ENCODE data around the gene CEP192.

CEP192 gene

DNA sequence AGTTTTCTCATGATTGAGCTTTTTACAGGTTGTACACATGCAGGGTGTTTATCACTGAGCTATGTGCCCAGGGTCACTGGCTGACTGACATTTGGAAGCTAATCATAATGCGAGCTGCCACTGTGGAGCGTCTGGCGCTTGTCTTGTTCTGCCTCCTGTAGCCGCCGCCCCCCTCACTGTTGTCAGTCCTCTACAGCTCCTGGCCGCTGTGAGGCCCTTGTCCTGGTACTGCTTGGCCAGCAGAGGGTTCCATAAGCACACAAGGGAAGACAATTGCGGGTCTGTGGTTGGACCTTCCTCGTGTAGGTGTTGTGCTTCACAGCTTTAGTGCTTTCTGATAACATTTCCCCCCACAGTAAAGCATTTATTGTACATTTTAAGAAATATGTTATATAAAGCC, 121.8 kb downstream of the CEP192 start:
- TF ChIP-seq, protein P1, sequence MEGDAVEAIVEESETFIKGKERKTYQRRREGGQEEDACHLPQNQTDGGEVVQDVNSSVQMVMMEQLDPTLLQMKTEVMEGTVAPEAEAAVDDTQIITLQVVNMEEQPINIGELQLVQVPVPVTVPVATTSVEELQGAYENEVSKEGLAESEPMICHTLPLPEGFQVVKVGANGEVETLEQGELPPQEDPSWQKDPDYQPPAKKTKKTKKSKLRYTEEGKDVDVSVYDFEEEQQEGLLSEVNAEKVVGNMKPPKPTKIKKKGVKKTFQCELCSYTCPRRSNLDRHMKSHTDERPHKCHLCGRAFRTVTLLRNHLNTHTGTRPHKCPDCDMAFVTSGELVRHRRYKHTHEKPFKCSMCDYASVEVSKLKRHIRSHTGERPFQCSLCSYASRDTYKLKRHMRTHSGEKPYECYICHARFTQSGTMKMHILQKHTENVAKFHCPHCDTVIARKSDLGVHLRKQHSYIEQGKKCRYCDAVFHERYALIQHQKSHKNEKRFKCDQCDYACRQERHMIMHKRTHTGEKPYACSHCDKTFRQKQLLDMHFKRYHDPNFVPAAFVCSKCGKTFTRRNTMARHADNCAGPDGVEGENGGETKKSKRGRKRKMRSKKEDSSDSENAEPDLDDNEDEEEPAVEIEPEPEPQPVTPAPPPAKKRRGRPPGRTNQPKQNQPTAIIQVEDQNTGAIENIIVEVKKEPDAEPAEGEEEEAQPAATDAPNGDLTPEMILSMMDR (IDR thresholded peaks at IDR 0.05; ENCODE audit: borderline replicate concordance, insufficient read depth, low read depth, low read length), result no peak
- no peak overlapping the region for H3K4me3 ChIP-seq (ENCODE audit: low read depth, low read length)

DNA sequence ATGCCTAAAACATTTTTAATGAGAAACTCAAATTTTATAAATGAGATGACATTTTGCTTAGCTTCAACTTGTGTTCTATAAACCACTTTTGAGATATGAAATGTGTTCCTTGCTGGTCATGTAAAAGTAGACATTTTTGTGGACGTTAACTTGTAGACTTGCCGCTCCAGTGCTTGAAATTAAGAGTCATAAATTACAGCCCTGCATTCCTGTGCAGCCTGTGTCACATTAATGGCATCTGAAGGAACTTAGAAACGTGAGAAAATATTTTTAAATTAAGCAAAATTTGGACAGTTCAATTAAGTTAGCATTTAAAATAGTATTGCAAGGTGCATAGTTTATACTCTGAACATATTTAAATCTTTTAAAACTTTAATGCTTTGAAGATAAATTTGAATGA, 129.1 kb downstream of the CEP192 start:
- TF ChIP-seq, protein P1 (IDR thresholded peaks at IDR 0.05; ENCODE audit: borderline replicate concordance, insufficient read depth, low read depth, low read length), result no peak
- no peak overlapping the region for H3K4me3 ChIP-seq (ENCODE audit: low read depth, low read length)

DNA sequence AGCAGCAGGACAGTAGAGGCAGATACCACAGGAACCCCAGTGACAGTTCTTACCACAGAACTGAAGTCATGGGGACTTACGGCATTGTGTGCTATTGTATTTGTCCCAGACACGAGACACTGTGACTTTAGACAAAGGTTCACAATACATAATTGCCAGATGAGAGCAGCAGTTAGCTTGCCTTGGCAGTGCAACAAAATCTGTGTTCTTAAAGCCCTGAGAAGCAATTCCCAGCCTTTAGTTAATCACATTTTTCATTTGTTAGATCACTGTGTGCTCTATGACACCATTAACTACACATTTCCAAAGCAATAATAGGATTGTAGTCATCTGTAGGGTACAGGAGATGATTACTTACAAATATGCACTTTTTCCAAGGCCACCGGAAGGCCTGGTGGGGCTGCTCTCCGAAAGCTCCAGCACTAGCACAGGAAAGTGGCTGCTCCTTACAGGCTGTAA, 129.8 kb downstream of the CEP192 start:
- H3K4me3 ChIP-seq (ENCODE audit: low read depth, low read length), result no peak overlapping the region
- TF ChIP-seq, protein P1 (IDR thresholded peaks at IDR 0.05; ENCODE audit: borderline replicate concordance, insufficient read depth, low read depth, low read length), result no peak

DNA sequence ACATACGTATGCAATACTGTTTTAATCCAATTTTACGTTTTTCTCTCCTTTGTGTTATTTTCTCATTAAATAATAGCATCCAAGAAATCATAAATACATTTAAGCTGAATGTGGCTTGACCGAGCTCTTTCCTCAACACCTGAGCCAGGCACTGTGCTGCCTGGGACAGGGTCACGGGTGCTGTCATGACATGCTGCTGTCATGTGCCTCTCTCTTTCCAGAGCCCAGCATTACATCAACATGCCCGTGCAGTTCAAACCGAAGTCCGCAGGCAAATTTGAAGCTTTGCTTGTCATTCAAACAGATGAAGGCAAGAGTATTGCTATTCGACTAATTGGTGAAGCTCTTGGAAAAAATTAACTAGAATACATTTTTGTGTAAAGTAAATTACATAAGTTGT, 133.2 kb downstream of the CEP192 start:
- no peak overlapping the region for H3K4me3 ChIP-seq (ENCODE audit: low read depth, low read length)
- TF ChIP-seq, protein P1 (IDR thresholded peaks at IDR 0.05; ENCODE audit: borderline replicate concordance, insufficient read depth, low read depth, low read length), result no peak

DNA sequence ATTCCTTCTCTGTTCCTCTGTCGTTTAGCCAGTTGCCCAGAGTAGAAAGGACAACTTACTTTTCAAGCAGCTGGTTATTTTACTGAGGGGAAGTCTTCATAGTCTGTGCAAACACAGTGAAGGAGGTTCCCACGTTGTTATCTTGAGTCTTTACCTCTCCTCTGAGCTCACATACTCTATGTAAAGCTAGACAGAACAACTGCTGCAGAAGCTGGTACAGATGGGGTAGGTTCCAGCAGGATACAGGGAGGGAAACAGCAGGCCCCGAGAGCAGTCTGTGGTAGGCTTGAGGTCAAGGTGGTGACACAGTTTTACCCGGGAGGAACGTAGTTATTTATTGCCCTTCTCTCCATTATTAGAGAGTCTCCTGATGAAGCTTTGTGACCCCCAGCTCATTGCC, 134.0 kb downstream of the CEP192 start:
- TF ChIP-seq, protein P1 (IDR thresholded peaks at IDR 0.05; ENCODE audit: borderline replicate concordance, insufficient read depth, low read depth, low read length), result no peak
- H3K4me3 ChIP-seq (ENCODE audit: low read depth, low read length), result no peak overlapping the region

DNA sequence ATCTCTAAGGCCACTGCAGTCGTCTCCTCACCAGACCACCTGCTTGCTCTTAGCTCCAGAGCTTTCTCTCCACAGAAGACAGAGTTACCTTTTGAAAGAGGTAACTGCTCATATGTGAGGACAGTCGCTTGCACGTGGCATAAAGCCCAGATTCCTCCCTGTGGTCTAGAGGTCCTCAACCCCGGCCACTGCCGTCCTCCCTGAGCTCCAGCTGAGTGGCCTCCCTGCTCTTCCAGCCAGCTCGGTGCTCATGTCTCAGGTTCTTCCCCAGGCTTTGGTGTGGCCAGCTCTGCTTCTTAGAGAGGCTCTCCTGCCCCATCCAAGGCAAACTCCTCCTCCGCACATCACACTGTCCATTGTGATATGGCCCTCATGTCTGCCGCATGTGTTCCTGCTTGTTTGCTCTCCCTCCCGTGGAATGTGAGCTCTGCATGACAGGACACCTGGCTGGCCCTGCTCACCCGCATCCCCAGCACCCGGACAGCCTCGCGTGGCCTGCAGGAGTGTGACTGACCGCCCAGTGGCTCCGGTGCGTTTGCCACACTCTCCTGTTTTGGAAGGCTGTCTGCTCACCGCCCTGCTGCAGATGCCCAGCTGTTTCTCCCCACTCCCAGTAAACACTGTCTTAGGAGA, 135.9 kb downstream of the CEP192 start:
- TF ChIP-seq, protein P1 (IDR thresholded peaks at IDR 0.05; ENCODE audit: borderline replicate concordance, insufficient read depth, low read depth, low read length), result no peak
- no peak overlapping the region for H3K4me3 ChIP-seq (ENCODE audit: low read depth, low read length)

DNA sequence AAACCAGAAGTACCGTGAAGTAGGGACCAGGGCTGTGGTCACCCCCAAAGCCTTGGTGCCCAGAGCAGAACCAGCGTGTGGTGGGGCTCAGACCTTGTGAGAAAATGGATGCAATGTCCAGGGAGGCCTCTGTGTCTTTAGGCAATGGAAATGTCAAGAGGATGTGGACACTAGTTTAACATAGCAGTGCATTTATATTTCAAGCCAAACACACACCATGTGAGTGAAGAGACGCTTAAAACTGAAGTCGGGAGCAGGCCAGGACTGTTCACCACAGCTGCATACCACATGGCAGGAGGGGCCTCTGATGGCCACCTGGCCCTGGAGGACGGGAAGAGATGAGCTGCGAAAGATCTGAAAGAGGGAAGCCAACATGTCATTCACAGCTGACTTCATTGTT, 140.1 kb downstream of the CEP192 start:
- no peak overlapping the region for H3K4me3 ChIP-seq (ENCODE audit: low read depth, low read length)
- TF ChIP-seq, protein P1 (IDR thresholded peaks at IDR 0.05; ENCODE audit: borderline replicate concordance, insufficient read depth, low read depth, low read length), result no peak
